ENCODE measurements around the gene BRPF1.

Gene BRPF1

GRCh38 chr3:9746330-9746729 lies 14.8 kb downstream of the BRPF1 start:
- no peak for TF ChIP-seq TAF1 (IDR thresholded peaks at IDR 0.05; ENCODE audit: borderline replicate concordance, insufficient read depth, low read length)
- TF ChIP-seq POLR2AphosphoS5 (IDR thresholded peaks at IDR 0.05; ENCODE audit: low read depth, low read length), result no peak
- no peak for TF ChIP-seq FOXP2 (optimal IDR thresholded peaks at IDR 0.05; ENCODE audit: borderline replicate concordance, extremely low read depth, extremely low read length, insufficient read depth)
- no peak for TF ChIP-seq REST (IDR thresholded peaks at IDR 0.05; ENCODE audit: insufficient read depth in 1 of 2, low read depth in 2 of 2, low read length in 2 of 2)
- TF ChIP-seq SIN3A (IDR thresholded peaks at IDR 0.05; ENCODE audit: borderline replicate concordance, insufficient read depth, low read length), result no peak

GRCh38 chr3:9747267-9747666 lies 15.7 kb downstream of the BRPF1 start:
- TF ChIP-seq FOXP2 (optimal IDR thresholded peaks at IDR 0.05; ENCODE audit: borderline replicate concordance, extremely low read depth, extremely low read length, insufficient read depth), result no peak
- no peak for TF ChIP-seq TAF1 (IDR thresholded peaks at IDR 0.05; ENCODE audit: borderline replicate concordance, insufficient read depth, low read length)
- TF ChIP-seq SIN3A (IDR thresholded peaks at IDR 0.05; ENCODE audit: borderline replicate concordance, insufficient read depth, low read length), result no peak
- no peak for TF ChIP-seq POLR2AphosphoS5 (IDR thresholded peaks at IDR 0.05; ENCODE audit: low read depth, low read length)
- TF ChIP-seq REST (IDR thresholded peaks at IDR 0.05; ENCODE audit: insufficient read depth in 1 of 2, low read depth in 2 of 2, low read length in 2 of 2), result no peak

GRCh38 chr3:9748031-9748430 lies 16.5 kb downstream of the BRPF1 start:
- TF ChIP-seq POLR2AphosphoS5 (IDR thresholded peaks at IDR 0.05; ENCODE audit: low read depth, low read length), result no peak
- TF ChIP-seq REST (IDR thresholded peaks at IDR 0.05; ENCODE audit: insufficient read depth in 1 of 2, low read depth in 2 of 2, low read length in 2 of 2), result no peak
- no peak for TF ChIP-seq SIN3A (IDR thresholded peaks at IDR 0.05; ENCODE audit: borderline replicate concordance, insufficient read depth, low read length)
- TF ChIP-seq TAF1 (IDR thresholded peaks at IDR 0.05; ENCODE audit: borderline replicate concordance, insufficient read depth, low read length), result no peak
- no peak for TF ChIP-seq FOXP2 (optimal IDR thresholded peaks at IDR 0.05; ENCODE audit: borderline replicate concordance, extremely low read depth, extremely low read length, insufficient read depth)

GRCh38 chr3:9749296-9749644 lies 17.7 kb downstream of the BRPF1 start:
- TF ChIP-seq SIN3A (IDR thresholded peaks at IDR 0.05; ENCODE audit: borderline replicate concordance, insufficient read depth, low read length), result no peak
- TF ChIP-seq POLR2AphosphoS5 (IDR thresholded peaks at IDR 0.05; ENCODE audit: low read depth, low read length), result no peak
- TF ChIP-seq REST (IDR thresholded peaks at IDR 0.05; ENCODE audit: insufficient read depth in 1 of 2, low read depth in 2 of 2, low read length in 2 of 2), result no peak
- TF ChIP-seq FOXP2 (optimal IDR thresholded peaks at IDR 0.05; ENCODE audit: borderline replicate concordance, extremely low read depth, extremely low read length, insufficient read depth), result no peak
- TF ChIP-seq TAF1 (IDR thresholded peaks at IDR 0.05; ENCODE audit: borderline replicate concordance, insufficient read depth, low read length), result no peak

All from PFSK-1 (cell line).